GM13977 (cell line): ENCODE measurements around the gene HTRA2.

Experiments used
- DNase-seq: peaks from one replicate; pipeline ENCODE4 v3.0.0; 2012; ENCODE audit warnings: low spot score
- in situ Hi-C: fragments of 300-500 bp; cut with MboI; formaldehyde crosslinking; loops from one replicate; pipeline ENCODE4 v1.12.0; 2022; ENCODE audit warnings: low sequenced_read_pairs, low pct_unique_long_range_greater_than_20kb, mixed read lengths, inconsistent platforms; ENCODE audit not compliant: unreplicated experiment
- TF ChIP-seq, protein P1 (sequence below): IDR thresholded peaks from 2 replicates; pipeline ENCODE4 v1.5.1; 2012; ENCODE audit warnings: mild to moderate bottlenecking, control low read depth; ENCODE audit not compliant: insufficient read depth; ENCODE audit errors: extremely low read depth, missing control alignments

HTRA2 gene

GRCh38 chr2:74573747-74574562 lies 44.2 kb downstream of the HTRA2 start:
- TF ChIP-seq, protein P1, sequence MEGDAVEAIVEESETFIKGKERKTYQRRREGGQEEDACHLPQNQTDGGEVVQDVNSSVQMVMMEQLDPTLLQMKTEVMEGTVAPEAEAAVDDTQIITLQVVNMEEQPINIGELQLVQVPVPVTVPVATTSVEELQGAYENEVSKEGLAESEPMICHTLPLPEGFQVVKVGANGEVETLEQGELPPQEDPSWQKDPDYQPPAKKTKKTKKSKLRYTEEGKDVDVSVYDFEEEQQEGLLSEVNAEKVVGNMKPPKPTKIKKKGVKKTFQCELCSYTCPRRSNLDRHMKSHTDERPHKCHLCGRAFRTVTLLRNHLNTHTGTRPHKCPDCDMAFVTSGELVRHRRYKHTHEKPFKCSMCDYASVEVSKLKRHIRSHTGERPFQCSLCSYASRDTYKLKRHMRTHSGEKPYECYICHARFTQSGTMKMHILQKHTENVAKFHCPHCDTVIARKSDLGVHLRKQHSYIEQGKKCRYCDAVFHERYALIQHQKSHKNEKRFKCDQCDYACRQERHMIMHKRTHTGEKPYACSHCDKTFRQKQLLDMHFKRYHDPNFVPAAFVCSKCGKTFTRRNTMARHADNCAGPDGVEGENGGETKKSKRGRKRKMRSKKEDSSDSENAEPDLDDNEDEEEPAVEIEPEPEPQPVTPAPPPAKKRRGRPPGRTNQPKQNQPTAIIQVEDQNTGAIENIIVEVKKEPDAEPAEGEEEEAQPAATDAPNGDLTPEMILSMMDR, result no peak
- in situ Hi-C loops, result no loop called here
- no peak for DNase-seq

DNA sequence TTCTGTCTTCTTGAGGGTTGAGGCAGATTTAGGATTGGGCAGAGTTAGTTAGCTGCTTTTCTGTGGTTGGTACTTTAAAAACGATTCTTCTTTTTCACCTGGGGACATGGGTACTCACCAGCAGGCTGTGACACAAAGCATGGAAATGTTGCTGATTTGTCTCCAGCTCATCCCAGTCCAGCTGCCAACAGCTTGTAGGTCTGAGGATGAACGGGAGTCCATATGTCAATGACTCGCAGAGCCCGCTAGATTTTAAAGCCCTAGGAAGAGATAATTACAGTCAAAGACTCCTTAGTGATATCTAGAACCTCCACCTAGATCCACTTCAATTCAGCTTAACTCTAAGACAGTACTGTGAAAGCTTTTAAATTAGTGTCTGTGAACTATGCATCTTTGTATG lies 45.6 kb downstream of the HTRA2 start:
- TF ChIP-seq, protein P1, result no peak
- no peak for DNase-seq
- in situ Hi-C loops, result loop anchor here (25.0 kb wide), 1 partner anchor 88 kb away; the partner anchor contains the start of genes CCDC142, LBX2 and TTC31

DNA sequence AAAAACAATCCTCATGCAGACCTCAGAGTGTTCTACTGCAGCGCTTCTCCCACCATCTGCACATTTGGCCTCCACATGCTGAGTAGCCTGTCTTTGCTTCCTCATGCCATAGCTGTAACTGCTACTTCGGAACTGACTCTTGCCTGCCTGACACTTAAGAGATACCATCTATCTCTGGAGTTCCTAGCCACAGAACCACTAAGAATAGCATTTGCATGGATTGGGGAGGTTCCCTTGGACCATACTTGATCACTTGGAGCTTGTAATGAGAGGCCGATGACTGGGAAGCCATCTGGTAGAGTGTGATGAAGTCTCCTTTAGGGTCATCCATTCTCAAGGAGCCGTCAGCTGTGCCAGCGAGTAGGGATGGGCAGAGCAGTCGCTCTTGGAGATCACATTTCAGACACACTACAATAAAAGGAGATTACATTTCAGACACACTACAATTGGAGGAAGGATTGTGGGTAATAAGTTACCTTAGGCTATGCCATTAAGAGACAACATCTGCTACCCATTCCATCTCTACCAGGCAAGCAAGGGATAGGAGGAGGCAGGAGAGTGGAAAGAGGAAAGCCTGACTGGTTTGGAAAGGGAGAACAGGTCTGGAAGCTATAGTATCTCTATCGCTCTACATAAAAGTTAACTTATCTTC lies 46.6 kb downstream of the HTRA2 start:
- in situ Hi-C loops, result loop anchor here (25.0 kb wide), 1 partner anchor 89 kb away; the partner anchor contains the start of genes CCDC142, LBX2 and TTC31

GRCh38 chr2:74576863-74577229 lies 47.1 kb downstream of the HTRA2 start:
- DNase-seq, result no peak
- in situ Hi-C loops, result loop anchor here (25.0 kb wide), 1 partner anchor 90 kb away; the partner anchor contains the start of genes CCDC142, LBX2 and TTC31
- TF ChIP-seq, protein P1, result no peak

More for the DNA sequence above, 46.6 kb downstream of the HTRA2 start:
- TF ChIP-seq, protein P1, result no peak
- no peak for DNase-seq

- no peak for DNase-seq
- TF ChIP-seq, protein P1, result no peak
- in situ Hi-C loops, result loop anchor here (25.0 kb wide), 1 partner anchor 90 kb away; the partner anchor contains the start of genes CCDC142, LBX2 and TTC31
Measured at GRCh38 chr2:74577448-74577847, 47.7 kb downstream of the HTRA2 start.

DNA sequence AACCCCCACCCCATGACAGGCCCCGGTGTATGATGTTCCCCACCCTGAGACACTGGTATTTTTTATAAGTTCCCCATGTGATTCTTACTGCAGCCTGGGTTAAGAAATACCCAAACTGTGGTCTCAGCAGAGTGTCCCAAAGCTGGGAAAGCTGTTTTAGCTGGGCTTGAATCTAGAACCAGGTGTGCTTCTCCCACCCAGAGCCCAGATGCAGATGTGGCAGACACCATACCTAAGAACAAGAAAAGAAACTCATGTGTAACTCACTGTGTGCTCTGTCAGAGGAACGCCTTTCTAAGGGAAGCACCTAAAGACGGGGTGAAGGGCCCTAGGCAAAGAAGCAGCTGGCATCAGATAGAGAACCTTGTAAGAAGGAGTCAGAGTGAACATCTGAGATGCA lies 48.7 kb downstream of the HTRA2 start:
- no peak for DNase-seq
- in situ Hi-C loops, result loop anchor here (25.0 kb wide), 1 partner anchor 91 kb away; the partner anchor contains the start of genes CCDC142, LBX2 and TTC31
- TF ChIP-seq, protein P1, result no peak
